ENCODE measurements around the gene ZNF211.

DNA sequence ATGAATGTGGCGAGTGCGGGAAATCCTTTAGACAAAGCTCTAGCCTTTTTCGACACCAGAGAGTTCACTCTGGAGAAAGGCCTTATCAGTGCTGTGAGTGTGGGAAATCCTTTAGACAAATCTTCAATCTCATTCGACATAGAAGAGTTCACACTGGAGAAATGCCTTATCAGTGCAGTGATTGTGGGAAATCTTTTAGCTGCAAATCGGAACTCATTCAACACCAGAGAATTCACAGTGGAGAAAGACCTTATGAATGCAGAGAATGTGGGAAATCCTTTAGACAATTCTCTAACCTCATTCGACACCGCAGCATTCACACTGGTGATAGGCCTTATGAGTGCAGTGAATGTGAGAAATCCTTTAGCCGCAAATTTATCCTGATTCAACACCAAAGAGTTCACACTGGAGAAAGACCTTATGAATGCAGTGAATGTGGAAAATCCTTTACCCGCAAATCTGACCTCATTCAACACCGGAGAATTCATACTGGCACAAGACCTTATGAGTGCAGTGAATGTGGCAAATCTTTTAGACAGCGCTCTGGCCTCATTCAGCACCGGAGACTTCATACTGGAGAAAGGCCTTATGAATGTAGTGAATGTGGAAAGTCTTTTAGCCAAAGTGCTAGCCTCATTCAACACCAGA is 54.5 kb downstream of the ZNF211 start:
- no peak for TF ChIP-seq EZH2 (IDR thresholded peaks at IDR 0.05; ENCODE audit: insufficient read depth, poor library complexity, severe bottlenecking)
- TF ChIP-seq EZH2phosphoT487 (IDR thresholded peaks at IDR 0.05; ENCODE audit: insufficient read depth, low read depth): no peak
